ENCODE results near the gene MAP7.

Gene MAP7

DNA sequence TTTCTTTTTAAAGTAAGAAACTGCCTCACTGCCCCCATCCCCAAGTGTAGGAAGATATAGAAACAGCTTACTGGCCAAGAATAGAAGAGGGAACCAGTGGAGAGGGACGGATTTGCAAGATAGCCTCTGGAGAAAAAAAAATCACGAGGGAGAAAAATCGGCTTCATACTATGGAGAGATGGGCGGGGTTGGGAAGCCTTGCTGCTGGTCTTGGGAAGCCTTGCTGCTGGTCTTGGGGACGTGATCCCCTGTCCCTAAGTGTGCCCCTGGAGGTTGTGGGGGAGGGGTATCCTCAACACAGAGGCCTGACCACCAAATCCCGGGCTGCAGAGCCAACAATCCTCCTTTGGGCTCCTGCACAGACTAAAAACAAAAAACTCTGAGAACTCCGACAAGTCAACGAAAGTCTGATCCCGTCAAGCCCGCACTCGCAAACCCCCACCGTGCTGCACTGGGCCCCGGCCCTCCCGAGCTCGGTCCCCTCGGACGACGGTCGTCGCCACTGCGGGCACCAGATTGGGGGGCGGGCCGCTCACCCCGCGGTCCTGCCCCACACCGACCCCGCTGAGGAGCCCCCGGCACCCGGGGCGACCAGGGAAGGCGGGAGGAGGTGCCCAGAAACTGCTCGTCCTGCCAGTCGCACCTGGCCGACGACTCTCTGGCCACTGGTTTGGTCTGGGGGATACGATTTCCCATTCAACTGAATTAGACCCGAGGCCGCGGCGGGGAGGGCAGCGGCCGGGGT is 750 bp downstream of the MAP7 start:
- TF ChIP-seq, protein P1, sequence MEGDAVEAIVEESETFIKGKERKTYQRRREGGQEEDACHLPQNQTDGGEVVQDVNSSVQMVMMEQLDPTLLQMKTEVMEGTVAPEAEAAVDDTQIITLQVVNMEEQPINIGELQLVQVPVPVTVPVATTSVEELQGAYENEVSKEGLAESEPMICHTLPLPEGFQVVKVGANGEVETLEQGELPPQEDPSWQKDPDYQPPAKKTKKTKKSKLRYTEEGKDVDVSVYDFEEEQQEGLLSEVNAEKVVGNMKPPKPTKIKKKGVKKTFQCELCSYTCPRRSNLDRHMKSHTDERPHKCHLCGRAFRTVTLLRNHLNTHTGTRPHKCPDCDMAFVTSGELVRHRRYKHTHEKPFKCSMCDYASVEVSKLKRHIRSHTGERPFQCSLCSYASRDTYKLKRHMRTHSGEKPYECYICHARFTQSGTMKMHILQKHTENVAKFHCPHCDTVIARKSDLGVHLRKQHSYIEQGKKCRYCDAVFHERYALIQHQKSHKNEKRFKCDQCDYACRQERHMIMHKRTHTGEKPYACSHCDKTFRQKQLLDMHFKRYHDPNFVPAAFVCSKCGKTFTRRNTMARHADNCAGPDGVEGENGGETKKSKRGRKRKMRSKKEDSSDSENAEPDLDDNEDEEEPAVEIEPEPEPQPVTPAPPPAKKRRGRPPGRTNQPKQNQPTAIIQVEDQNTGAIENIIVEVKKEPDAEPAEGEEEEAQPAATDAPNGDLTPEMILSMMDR (IDR thresholded peaks at IDR 0.05; ENCODE audit: insufficient read depth, low read depth, low read length, missing control alignments) = no peak
- no peak for DNase-seq (ENCODE audit: low read depth)
- peak overlapping the region; percentile 47 for H3K4me3 ChIP-seq (ENCODE audit: low read depth, low read length)

DNA sequence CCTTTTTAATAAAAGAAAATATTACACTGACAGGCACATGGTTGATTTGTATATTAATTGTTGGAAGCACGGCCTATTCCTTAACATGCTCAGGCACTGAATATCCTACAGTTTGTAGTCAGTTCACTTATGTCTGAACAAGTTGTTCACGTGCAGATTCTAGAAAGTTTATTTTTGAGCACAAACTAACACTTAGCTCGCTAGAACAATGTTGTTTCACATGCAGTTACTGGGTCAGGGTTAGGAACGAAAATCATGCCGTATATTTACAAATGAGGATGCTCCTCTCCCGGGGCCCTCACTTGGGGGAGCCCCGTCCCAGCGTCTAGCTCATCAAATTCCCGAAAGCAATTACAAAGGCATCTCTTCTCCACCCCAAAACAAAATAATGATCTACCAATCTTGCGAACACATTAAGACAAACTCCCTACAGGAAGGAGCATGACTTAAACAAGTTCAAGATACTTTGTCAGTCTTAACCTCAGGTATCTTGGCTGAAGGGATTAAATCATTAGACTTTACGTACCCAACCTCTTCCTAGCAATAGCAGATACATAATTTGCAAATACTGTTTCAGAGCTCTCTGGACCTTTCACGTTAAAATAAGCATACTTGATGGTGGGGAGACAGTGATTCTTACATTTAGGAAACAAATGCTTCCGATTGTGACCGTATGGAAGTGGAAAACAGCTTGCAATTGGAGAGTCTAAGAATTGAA is 1.5 kb downstream of the MAP7 start:
- no peak overlapping the region for H3K4me3 ChIP-seq (ENCODE audit: low read depth, low read length)
- no peak for DNase-seq (ENCODE audit: low read depth)
- TF ChIP-seq, protein P1 (IDR thresholded peaks at IDR 0.05; ENCODE audit: insufficient read depth, low read depth, low read length, missing control alignments) = no peak

DNA sequence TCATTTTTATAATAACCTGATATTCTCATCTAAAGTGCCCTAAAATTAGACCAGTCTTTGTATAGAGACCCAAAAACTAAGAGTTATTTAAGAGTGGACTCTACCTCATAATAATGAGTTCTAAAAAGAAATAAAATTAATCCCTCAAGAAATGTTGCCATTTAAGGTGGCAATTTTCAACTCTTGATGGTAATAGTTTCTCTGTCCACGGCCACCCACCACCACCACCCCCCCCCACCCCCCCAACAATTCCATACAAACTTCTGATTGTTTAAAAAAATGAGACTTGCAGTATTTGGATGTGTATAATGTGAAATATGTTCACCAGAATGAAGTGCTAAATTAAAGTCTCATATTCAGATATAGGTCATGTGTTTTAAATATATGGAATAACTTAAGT is 2.4 kb downstream of the MAP7 start:
- no peak overlapping the region for H3K4me3 ChIP-seq (ENCODE audit: low read depth, low read length)
- no peak for DNase-seq (ENCODE audit: low read depth)
- TF ChIP-seq, protein P1 (IDR thresholded peaks at IDR 0.05; ENCODE audit: insufficient read depth, low read depth, low read length, missing control alignments) = no peak

DNA sequence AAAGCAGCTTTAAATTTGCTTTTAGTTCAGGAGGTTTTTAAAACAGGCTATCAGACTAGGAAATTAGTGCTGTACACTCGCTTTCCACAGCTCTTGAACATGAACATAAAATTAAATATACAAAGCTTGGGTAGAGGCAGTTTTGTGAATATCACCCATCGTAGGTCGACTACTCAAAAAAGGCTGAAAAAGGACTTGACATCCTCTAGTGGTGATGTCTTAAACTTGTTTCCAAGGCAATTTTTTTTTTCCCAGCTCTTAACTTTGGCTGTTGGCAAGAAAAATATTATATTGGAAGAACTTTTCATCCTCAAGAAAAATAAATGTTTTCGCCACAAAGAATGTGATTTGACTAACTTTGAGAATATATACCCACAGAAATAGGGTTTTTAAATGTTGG is 2.9 kb downstream of the MAP7 start:
- H3K4me3 ChIP-seq (ENCODE audit: low read depth, low read length) = no peak overlapping the region
- TF ChIP-seq, protein P1 (IDR thresholded peaks at IDR 0.05; ENCODE audit: insufficient read depth, low read depth, low read length, missing control alignments) = peak; percentile 56
- peak; percentile 25 for DNase-seq (ENCODE audit: low read depth)

DNA sequence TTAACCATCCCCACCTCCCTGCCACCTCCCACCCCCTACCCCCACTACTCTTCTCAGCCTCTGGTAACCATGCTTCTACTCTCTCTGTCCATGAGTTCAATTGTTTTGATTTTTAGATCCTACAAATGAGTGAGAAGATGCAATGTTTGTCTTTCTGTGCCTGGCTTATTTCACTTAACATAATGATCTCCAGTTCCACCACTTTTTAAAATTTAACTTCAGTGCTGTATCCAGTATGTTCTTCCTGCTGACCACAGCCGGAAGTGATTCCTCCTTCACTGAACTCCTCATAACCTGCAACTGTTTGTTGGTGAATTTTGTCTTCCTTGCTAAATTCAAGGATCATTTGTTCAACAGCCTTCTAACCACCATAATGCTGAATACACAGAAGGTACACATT is 3.9 kb downstream of the MAP7 start:
- no peak for DNase-seq (ENCODE audit: low read depth)
- TF ChIP-seq, protein P1 (IDR thresholded peaks at IDR 0.05; ENCODE audit: insufficient read depth, low read depth, low read length, missing control alignments) = no peak
- H3K4me3 ChIP-seq (ENCODE audit: low read depth, low read length) = no peak overlapping the region

DNA sequence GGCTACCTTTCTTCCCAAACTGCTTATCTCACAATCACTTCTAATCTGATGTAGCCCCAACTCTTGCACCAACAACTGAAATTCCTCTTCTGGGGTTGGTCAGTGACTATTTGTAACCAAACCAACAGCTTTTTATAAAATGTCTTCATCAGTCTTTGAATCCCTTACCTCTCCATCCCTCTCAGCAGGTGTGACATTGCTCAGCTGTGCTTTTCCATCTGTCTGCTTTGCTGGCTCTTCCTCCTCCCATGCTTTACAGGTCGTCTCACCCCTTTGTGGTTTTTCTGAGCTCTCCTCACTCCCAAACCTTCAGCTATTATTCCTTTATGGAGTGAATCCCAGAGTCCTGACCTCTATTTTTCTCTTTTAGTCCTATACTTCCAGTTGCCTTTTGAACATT is 5.9 kb downstream of the MAP7 start:
- no peak for DNase-seq (ENCODE audit: low read depth)
- no peak overlapping the region for H3K4me3 ChIP-seq (ENCODE audit: low read depth, low read length)
- TF ChIP-seq, protein P1 (IDR thresholded peaks at IDR 0.05; ENCODE audit: insufficient read depth, low read depth, low read length, missing control alignments) = no peak

Measured in GM12865 (cell line).